Measurements from ENCODE around the gene CYTH1.

CYTH1 gene

DNA sequence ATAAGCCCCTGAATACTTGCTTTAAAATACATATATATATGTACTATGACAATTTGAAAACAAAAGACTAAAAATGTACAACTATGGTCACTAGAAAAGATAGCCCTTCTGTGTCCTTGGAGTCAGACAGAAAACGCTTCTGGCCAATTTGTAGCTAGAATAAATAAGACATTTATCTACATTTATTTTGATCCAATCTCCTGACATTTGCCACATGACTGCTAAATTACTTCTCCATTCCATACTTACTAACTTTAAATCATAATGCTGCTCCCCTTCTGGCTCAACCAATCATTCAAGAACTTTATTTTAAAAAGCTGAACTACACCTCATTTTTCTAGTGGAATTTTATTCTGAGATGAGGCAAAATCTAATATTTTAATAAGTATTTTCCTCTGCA, 65.8 kb downstream of the CYTH1 start:
- no peak for DNase-seq (ENCODE audit: low read depth, low spot score)

- DNase-seq (ENCODE audit: low read depth, low spot score) = no peak
These were observed 66.2 kb downstream of the CYTH1 start for GRCh38 chr17:78715876-78716275.

DNA sequence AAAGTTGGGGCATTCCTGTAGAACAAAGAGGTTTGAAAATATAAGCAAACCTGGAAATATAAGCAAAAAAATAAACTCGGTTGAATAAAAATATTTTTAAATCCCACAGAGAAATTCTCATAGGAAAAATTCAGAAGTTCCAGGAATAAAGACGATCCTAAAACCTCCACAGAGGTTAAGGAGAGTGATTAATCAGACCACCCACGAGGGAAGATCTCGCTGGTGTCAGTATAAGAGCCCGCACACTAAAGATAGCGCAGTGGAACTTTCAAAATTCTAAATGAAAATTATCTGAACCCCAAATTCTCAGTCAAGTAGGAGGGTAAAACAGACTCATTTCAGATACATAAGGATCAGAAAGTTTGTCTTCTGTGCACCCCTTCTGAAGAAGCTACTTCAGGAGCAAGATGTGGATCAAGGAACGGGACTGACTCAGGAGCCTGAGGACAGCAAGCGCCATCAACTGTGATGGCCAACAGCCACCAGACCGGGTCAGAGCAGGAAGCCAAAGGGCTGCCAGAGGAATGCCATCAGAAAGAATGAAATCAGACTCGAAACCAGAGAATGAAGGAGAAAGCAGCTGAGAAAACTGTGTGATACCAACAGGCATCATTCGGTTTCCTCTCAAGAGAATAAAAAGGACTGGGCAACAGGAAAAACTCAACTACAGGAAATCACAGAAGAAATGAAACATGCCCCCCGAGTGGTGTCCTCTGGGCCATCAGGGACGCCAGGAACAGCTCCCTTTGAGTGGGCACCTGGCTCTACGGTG, 66.9 kb downstream of the CYTH1 start:
- DNase-seq (ENCODE audit: low read depth, low spot score) = no peak

DNA sequence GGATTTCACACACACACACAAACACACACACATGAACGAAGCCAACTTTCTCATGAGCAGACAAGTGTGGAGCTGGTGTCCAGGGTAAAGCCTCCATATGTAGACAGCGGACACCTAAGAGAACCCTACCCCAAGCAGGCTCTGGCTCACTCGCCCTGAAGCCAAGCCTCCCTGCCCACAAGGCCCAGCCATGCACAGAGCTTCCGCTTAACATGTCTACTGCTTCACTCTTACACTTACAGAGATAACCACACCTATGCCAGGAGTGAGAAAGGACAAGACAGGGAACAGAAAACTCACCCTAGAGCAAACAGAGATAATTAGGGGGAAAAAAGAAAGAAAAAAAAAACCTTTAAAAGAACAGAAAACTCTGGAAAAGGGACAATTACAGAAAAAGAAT, 67.5 kb downstream of the CYTH1 start:
- no peak for DNase-seq (ENCODE audit: low read depth, low spot score)

GRCh38 chr17:78712043-78712442, 70.0 kb downstream of the CYTH1 start:
- no peak for DNase-seq (ENCODE audit: low read depth, low spot score)

GRCh38 chr17:78710607-78711006, 71.5 kb downstream of the CYTH1 start:
- no peak for DNase-seq (ENCODE audit: low read depth, low spot score)

GRCh38 chr17:78709751-78710181, 72.3 kb downstream of the CYTH1 start:
- DNase-seq (ENCODE audit: low read depth, low spot score) = no peak

- no peak for DNase-seq (ENCODE audit: low read depth, low spot score)
These were observed 72.9 kb downstream of the CYTH1 start for GRCh38 chr17:78709119-78709681.

DNA sequence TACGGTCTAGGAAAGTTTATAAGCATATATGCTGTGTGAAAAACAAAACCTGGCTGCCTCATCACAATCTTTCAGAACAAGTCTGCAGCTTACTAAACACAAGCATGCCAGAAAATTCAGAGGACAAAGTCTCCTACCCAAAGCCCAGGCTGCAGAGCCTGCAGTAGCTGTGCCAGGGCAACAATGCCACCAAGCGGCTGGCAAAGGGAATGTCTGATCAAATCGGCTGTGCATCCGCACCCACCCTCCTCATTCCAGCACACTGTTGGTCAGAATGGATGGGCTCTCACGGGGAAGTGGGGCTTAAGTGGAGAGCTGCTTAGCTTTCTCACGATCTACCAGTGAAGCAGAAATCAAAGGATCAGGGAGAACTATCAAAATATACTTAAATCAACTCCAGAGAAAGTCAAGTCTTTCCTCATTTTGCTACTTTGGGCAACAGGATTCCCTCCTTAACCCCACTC, 73.5 kb downstream of the CYTH1 start:
- no peak for DNase-seq (ENCODE audit: low read depth, low spot score)

DNA sequence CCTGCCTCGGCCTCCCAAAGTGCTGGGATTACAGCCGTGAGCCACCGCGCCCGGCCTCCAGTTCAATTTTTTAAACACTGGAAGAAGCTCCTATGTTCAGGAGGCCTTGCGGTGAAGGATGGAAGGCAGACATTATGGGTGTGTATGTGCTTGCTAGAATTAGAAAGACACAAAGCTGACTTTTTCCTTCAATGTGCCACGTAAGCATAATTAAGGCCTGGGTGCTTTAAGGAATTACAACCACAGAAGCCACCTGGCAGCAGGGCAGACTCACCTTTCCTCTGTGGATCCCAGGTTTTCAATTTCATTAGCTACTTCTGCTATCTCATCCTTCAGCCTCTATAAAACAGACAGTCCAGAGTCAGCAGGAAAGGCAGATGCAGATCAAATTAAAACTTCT, 74.2 kb downstream of the CYTH1 start:
- no peak for DNase-seq (ENCODE audit: low read depth, low spot score)

DNA sequence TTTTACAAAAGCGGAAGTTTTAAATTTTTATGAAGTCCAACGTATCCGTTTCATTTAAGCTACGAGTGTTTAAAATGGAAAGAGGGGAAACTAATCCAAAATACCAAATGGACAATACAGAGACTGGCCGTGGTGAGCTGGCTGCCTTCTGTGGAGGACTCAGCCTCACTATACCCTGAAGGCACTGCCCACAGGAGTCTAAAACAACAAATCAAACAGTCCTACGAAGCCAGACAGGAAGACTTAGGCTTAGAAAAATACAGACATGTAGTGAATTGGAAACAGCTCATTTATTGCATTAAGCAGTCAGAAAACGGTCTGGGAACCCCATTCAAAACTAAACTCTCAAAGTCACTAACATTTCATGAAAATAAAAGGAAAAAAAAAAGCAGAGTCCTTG, 75.1 kb downstream of the CYTH1 start:
- DNase-seq (ENCODE audit: low read depth, low spot score) = no peak

- DNase-seq (ENCODE audit: low read depth, low spot score) = no peak
These were observed 75.7 kb downstream of the CYTH1 start for GRCh38 chr17:78706271-78706915.

DNA sequence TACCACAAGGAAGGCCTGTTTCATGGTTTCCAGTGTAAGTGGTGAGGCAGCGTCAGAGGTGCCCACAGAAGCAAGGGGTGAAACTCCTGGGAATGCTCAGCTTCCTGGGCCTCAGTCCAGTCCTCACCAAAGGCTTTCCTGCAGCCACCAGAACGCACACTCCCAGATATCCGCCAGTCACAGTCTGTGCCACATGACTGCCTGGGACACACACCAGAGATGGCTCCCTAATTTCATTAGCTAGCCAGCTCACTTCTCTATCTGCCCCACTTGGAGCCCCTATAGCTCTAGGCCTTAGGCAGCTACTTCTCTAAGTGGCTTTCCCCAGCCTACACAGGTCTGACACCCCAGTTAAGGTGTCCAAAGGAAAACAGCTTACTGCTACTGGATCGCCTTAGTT, 77.0 kb downstream of the CYTH1 start:
- no peak for DNase-seq (ENCODE audit: low read depth, low spot score)

DNA sequence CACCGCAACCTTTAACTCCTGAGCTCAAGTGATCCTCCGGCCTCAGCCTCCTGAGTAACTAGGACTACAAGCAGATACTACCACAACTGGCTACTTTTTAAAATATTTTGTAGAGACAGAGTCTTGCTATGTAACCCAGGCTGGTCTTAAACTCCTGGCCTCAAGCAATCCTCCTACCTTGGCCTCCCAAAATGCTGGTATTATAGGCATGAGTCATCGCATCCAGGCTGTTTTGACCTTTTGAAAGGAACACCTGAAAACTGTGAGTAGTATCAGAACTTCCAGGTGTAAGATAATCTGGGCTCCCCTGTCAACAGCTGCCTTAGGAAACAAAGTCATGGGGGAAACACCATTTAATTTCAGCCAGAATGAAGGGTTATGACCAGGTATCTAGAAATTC, 77.5 kb downstream of the CYTH1 start:
- no peak for DNase-seq (ENCODE audit: low read depth, low spot score)

GRCh38 chr17:78697554-78698343, 84.3 kb downstream of the CYTH1 start:
- DNase-seq (ENCODE audit: low read depth, low spot score) = no peak

DNA sequence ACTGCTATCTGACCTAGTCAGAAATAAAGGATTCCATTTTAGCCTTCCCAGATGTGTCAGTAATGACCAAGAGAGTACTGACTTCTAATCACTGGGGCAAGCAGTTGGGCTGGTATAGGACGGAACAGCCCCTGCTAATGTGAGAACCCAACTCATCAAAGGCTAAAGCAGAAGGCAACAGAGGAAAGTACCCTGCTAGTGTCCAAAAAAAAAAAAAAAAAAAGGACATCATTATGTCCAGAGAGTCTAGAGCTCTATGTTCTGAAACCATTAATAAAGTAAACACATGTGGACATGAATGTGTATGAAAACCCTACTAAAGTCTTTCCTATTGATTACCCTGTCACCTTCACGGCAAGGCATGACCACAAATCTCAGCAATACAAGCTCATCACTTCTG, 85.0 kb downstream of the CYTH1 start:
- no peak for DNase-seq (ENCODE audit: low read depth, low spot score)

DNA sequence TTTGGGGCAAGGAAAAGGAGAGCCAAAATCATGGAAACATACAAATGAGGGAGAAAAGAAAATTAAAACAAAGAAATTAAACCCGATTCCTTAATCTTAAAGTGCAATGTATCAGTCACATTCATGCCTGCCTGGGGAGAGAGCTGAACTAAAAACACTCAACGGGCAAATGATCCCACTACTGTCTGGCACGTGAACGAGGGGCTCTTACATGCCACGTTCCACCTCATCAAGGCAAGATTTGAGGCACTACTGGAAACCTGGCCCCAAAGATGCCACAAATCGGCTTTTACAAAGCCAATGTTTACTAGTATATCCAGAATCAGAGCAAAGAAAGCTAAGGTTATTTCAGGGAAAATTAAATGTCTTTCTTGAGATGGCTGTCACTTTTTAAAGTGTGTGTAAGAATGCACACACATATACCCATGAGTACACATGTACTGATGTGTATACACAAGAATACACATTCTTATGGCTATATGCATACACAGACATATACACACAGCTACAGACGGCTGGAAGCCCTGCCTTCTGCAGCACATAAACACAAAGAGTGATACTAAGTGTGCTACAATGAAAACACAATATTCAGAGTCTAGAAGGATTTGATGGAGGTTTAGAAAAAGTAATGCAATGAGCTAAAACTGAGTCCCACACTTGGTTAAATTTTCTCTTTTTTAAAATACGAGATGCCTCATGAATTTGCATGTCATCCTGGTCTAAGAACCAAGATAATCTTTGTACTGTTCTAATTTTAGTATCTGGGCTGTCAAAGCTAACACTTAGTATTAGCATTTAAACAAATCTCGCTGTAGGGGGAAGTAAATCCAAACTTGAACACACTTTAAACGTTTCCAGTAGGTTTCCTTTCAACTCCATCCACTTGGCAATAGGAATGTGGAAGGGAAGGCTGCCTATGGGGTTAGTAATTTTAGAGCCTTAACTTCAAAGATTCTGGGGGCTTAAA, 85.8 kb downstream of the CYTH1 start:
- no peak for DNase-seq (ENCODE audit: low read depth, low spot score)

- DNase-seq (ENCODE audit: low read depth, low spot score) = no peak
These were observed 87.1 kb downstream of the CYTH1 start for GRCh38 chr17:78694805-78695531.

DNA sequence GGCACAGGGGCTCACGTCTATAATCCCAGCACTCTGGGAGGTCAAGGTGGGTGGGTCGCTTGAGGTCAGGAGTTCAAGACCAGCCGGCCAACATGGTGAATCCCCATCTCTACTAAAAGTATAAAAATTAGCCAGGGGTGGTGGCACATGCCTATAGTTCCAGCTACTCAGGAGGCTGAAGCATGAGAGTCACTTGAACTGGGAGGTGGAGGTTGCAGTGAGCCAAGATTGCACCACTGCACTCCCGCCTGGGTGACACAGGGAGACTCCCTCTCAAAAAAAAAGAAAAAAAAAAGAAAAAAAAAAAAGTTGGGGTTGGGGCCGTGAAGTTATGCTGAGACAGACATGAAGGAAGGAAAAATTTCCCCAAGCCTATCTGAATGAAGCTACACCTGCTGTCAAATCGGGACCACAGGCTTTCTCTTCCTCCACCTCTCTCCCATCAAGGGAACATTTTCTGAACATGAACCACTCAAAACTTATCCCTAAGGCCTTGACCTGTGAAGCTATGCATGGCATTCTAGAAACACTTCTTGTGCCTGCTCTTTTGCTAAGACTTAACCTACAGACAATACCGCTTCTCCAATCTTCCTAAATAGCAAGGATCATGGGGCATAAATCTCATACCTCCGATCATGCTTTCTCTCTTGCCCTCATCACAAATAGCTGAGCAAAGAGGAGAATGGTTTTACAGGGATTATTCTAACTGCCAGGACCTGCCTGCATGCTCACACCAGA, 88.6 kb downstream of the CYTH1 start:
- no peak for DNase-seq (ENCODE audit: low read depth, low spot score)

Measured in brain pericyte (primary cell).